IgD-negative memory B cell (primary cell): Measurements from ENCODE around the gene ESR2. TPM values are rescaled to one million over a fixed set of nuclear protein-coding genes. Genes with fewer than 3 reads are reported as not detected.
"Not testable (repeated sequence)": the region's sequence is repeated elsewhere in the genome, so short reads cannot be mapped to it uniquely, and the experiment has no call there.

Experiments
- H3K27ac Mint-ChIP-seq, 3 donors: one replicate each; pipeline ENCODE4 v1.8.0; 2020 to 2022; ENCODE audit warnings: mild to moderate bottlenecking in 3 of 3, mixed read lengths in 3 of 3, moderate library complexity in 1 of 3
- H3K27me3 Mint-ChIP-seq: one replicate; pipeline ENCODE4 v1.8.0; 2021; ENCODE audit warnings: mixed read lengths
- H3K36me3 Mint-ChIP-seq: one replicate; pipeline ENCODE4 v1.8.0; 2020; ENCODE audit warnings: mild to moderate bottlenecking, mixed read lengths
- H3K4me1 Mint-ChIP-seq, 3 donors: one replicate each; pipeline ENCODE4 v1.8.0; 2020 to 2022; ENCODE audit warnings: mixed read lengths in 3 of 3, mild to moderate bottlenecking in 1 of 3
- H3K4me3 Mint-ChIP-seq, 4 donors: one replicate each; pipeline ENCODE4 v1.8.0; 2020 to 2022; ENCODE audit warnings: mild to moderate bottlenecking in 4 of 4, mixed read lengths in 4 of 4, moderate library complexity in 3 of 4
- H3K9me3 Mint-ChIP-seq, 3 donors: one replicate each; pipeline ENCODE4 v1.8.0; 2020 to 2021; ENCODE audit warnings: mixed read lengths in 3 of 3, mild to moderate bottlenecking in 1 of 3
- polyA plus RNA-seq: library from polyadenylated mRNA; unstranded; fragments of 300-500 nt; fragmentation: Illumina TruSeq; gene quantifications from one replicate; pipeline ENCODE4 v1.2.3, GENCODE V29; 2021

Gene ESR2
- 1.3 TPM for polyA plus RNA-seq

DNA sequence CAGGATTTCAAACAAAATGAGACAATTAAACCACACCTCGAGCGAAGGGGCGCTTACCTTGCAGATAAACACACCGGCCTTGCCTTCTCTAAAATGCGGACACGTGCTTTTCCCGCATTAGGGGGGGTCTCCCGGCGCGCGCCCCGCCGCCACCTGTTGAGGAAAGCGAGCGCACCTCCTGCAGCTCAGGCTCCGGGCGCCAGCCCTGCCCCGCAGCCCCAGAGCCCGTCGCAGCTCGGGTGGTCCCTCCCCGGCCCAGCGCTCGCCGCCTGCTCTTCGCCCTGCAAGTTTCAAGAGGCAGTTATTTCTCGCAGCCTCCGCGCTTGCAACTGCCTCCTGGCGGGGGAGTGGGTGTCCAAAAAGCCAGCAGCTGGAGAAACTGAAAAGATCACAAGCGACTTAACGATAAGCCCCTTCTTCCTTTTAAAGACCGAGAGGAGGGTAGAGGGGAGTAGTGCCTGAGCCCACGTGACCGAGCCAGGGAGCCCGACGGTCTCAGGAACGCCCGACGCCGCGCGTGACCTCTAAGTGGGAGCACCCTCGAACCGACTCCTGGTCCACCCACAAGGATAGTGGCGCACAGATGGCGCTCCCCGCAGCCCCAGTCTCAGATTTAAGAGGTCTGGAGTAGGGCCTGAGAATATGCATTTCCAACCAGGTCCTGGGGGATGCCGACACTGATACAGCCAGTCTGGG is at the start of gene ESR2:
TSS of gene ESR2 (minus strand) at position 396 of the 696 bp plus-strand sequence. CDS start 11,386 bp downstream, outside the sequence.
- peak within 1 kb of the TSS; percentile 83 to 89 (median 86) for H3K27ac Mint-ChIP-seq
- H3K4me1 Mint-ChIP-seq: peaks cover 4 to 22% (median 14%) of the 10 kb centered on the region in 3 donors
- H3K27me3 Mint-ChIP-seq: peaks cover 4% of the 10 kb centered on the region
- H3K4me3 Mint-ChIP-seq: peak within 1 kb of the TSS; percentile 91 to 94 (median 93)
- no peaks in the 10 kb centered on the region for H3K36me3 Mint-ChIP-seq
- no peaks in the 10 kb centered on the region for H3K9me3 Mint-ChIP-seq

DNA sequence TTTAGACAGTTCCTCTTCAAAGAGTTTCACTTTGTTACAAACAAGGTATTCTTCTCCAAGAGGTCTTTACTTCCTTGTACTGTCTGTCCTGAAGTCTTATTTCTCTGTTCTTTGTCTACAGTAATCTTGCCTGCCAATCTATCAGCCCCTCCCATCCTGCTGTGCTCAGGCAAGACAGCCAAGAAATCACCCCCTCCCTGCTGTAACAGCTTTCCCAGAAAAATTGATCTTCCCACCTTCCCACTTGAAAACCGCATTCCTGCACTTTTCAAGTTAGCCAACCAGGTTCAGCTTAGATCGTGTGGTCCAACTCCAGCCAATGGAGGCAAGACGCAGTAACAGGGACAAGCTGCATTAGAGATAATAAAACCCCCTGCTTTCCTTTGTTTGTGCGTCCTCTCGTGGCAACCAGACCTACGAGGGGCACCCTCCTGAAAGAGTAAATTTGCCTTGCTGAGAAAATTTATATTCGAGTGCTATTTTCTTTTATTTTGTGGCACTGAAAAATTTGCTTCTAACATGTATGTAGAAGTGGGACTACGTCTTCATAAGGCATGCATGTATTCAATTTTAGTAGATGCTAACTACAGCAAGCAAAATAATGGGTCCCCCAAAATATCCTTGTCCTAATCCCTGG is 46.5 kb upstream of the ESR2 start:
- Mint-ChIP-seq H3K9me3 (peaks cover 0 to 9% (median 4%) of the 10 kb centered on the region in 3 donors), H3K4me3 (peak overlapping the region in 2 of 4 donors; percentile 39 to 78), H3K27ac (peak overlapping the region in 1 of 3 donors; percentile 6), H3K36me3 (peaks cover 3% of the 10 kb centered on the region), H3K27me3 (no peaks in the 10 kb centered on the region), H3K4me1 (peaks cover 9 to 21% (median 16%) of the 10 kb centered on the region in 3 donors)

DNA sequence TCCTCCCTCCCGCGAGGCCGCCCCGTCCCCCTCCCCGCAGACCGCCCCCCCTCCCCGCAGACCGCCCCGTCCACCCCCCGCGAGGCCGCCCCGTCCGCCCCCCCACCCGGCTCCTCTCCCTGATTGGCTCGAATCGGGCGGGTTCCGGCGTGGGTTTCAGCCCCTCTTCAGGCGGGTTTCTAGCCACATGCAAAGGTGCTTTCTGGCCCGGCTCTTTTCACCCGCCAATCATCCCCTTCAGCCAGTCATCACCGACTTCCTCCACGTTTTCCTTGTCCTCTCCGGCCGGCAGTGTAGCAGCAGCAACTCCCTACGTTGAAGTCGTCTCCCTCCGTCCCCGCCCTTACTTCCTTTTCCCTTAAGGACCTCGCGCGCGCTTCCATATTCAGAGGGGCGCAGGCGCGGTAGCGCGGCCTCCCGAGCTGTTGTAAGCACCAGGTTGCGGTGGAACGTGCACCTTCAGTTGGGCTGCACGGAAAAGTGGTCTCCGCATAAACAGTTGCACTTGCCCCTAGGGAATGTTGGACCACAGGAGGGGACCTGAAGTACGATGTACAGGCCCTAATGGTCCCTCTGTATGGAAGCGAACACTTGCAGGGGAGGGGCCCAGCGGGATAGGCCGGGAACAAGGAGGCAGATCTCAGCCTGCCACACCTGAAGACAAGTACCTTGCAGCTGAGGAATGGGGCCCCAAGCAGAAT is 44.6 kb upstream of the ESR2 start:
- Mint-ChIP-seq H3K4me1 (peaks cover 10 to 21% (median 13%) of the 10 kb centered on the region in 3 donors), H3K27me3 (no peaks in the 10 kb centered on the region), H3K27ac (peak overlapping the region; percentile 69 to 98 (median 98)), H3K9me3 (peaks cover 0 to 9% (median 4%) of the 10 kb centered on the region in 3 donors), H3K36me3 (peaks cover 2% of the 10 kb centered on the region), H3K4me3 (peak overlapping the region; percentile 82 to 99 (median 98))

DNA sequence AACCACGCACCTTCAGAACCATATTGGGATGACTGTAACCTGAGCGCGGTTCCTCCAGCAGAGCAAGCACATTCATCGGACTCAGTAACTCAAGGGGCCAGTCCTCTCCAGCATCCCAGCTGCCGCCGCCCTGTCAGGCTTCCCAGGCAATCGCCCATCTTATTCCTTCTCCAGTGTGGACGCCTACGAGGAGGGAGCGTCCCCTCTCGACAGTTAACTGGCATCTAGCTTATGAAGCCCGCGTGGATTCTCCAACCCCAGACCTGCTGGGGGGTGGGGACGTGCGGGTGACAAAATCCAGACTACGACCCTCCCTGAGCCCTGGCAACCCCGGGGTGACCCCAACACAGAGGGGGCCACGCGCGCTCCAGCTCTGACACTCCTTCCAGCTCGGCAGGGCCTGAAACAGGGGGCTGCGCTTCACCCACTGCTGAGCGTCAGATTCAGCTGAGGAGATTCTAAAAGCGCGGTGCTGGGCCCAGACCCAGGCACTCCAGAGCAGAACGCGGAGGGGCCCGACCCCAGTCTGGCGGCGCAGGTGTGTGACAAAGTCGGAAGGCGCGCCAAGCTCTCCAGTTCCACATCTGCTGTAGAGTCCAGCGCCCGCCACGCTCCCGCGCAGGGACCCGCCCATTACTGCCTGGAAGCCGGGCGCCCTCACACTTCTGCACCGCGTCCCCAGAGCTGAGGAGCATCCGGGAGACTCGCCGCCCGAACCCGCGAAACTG is 43.9 kb upstream of the ESR2 start:
- peaks cover 2% of the 10 kb centered on the region for H3K36me3 Mint-ChIP-seq
- no peaks in the 10 kb centered on the region for H3K27me3 Mint-ChIP-seq
- H3K4me3 Mint-ChIP-seq: peak overlapping the region; percentile 82 to 99 (median 98)
- peaks cover 10 to 20% (median 13%) of the 10 kb centered on the region in 3 donors for H3K4me1 Mint-ChIP-seq
- H3K9me3 Mint-ChIP-seq: peaks cover 0 to 9% (median 4%) of the 10 kb centered on the region in 3 donors
- peak overlapping the region; percentile 69 to 98 (median 90) for H3K27ac Mint-ChIP-seq

DNA sequence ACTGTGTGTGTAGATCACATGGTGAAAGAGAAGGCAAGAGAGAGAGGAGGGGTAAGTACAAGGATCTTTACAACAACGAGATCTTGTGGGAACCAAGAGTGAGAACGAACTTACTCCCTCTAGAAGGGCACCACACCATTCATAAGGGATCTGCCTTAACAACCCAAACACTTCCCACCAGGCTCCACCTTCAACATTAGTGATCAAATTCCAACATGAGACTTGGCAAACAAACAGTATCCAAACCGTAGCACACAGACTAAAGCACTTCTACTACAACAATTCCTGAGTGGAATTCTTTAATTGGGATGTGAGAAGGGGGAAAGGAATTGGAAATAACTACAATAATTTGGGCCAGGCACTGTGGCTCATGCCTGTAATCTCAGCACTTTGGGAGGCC is 35.0 kb upstream of the ESR2 start:
- Mint-ChIP-seq H3K27me3 (no peaks in the 10 kb centered on the region), H3K9me3 (no peaks in the 10 kb centered on the region), H3K27ac (no peak overlapping the region)

DNA sequence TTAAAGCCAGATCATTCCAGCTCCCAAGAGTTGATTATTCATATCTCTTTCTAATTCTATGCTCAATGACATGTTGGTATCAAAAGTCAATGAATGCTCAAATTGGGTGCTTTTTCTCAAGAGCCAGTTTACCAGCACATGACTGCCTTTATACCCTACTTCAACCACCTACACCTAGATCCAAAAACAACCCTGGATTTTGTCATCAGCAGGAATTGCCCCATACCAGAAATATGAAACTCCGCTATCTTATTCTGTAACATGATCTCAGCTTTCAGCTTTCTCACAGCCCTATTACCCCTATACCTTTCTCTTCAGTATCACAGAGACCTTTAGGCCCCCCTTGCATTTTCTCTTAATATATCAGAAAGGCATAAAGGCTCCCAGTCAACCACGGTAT is 32.3 kb upstream of the ESR2 start:
- Mint-ChIP-seq H3K36me3 (peaks cover 2% of the 10 kb centered on the region), H3K27me3 (no peaks in the 10 kb centered on the region), H3K9me3 (no peaks in the 10 kb centered on the region), H3K27ac (no peak overlapping the region), H3K4me1 (no peaks in the 10 kb centered on the region), H3K4me3 (no peak overlapping the region)

More for the DNA sequence above, 35.0 kb upstream of the ESR2 start:
- Mint-ChIP-seq H3K4me3 (no peak overlapping the region), H3K4me1 (no peaks in the 10 kb centered on the region), H3K36me3 (peaks cover 2% of the 10 kb centered on the region)

DNA sequence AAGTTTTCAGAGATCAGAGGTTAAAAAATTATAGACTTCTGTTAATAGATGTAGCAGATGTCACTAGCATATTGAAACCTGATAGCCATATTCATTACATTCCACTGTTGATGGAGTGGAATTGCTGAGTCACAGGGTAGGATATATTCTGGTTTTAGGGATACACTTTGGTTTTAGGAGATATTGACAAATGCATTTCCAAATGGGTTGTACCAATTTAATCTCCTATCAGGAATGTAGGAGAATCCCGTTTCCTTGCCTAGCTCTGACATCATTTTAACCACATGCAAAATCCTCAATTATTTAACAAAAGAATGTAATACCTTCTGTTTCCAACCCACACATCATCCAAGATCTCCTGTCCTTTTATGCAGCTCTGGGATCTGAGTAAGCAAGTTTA is 30.7 kb upstream of the ESR2 start:
- no peak overlapping the region for H3K27ac Mint-ChIP-seq
- peaks cover 2% of the 10 kb centered on the region for H3K36me3 Mint-ChIP-seq
- no peaks in the 10 kb centered on the region for H3K4me1 Mint-ChIP-seq
- H3K4me3 Mint-ChIP-seq: no peak overlapping the region
- H3K9me3 Mint-ChIP-seq: no peaks in the 10 kb centered on the region
- no peaks in the 10 kb centered on the region for H3K27me3 Mint-ChIP-seq

DNA sequence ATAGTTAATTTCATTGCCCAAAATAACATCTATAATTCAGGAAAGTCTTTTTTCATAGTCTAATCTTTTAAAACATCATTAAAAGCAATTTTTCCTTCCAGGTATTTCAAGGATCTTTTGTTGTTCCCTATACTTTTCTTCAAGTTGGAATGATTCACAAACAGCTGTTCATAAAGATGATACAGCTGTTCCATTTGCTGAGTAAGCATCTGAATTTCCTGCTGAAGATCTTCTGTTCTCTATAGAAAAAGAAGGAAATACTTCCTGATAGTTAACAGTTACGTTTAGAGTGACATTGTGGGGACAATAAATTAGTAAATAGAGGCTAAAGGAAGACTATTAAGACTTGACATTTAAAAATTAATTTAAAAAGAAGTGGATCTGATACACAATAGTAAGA is 30.3 kb upstream of the ESR2 start:
- Mint-ChIP-seq H3K36me3 (peaks cover 2% of the 10 kb centered on the region), H3K27ac (no peak overlapping the region), H3K4me1 (no peaks in the 10 kb centered on the region), H3K4me3 (no peak overlapping the region), H3K9me3 (no peaks in the 10 kb centered on the region), H3K27me3 (no peaks in the 10 kb centered on the region)

DNA sequence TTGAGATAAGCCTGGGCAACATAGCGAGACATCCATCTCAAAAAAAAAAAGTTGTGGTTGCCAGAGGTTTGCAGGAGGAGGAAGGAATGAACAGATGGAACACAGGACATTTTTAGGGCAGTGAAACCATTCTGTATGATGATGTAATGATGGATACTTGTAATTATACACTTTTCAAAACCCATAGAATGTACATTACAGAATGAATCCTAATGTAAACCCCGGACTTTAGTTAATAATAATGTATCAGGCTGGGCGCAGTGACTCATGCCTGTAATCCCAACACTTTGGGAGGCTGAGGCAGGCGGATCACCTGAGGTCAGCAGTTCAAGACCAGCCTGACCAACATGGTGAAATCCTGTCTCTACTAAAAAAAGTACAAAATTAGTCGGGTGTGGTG is 26.2 kb upstream of the ESR2 start:
- not testable (repeated sequence) for H3K4me1 Mint-ChIP-seq, H3K4me3 Mint-ChIP-seq, H3K27ac Mint-ChIP-seq, H3K36me3 Mint-ChIP-seq, H3K27me3 Mint-ChIP-seq, H3K9me3 Mint-ChIP-seq

DNA sequence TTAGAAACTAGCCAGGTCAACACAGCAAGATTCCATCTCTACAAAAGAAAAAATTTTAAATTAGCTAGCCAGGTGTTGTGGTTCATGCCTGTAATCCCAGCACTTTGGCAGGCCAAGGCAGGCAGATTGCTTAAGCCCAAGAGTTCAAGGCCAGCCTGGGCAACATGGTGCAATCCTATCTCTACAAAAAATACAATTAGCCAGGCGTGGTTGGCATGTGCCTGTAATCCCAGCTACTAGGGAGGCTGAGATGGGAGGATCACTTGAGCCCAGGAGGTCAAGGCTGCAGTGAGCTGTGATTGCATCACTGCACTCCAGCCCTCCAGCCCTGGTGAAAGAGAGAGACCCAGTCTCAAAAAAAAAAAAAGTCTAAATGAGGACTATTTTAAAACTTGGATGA is 24.5 kb upstream of the ESR2 start:
- H3K27ac Mint-ChIP-seq, H3K36me3 Mint-ChIP-seq, H3K4me1 Mint-ChIP-seq, H3K27me3 Mint-ChIP-seq, H3K9me3 Mint-ChIP-seq, H3K4me3 Mint-ChIP-seq: not testable (repeated sequence)

DNA sequence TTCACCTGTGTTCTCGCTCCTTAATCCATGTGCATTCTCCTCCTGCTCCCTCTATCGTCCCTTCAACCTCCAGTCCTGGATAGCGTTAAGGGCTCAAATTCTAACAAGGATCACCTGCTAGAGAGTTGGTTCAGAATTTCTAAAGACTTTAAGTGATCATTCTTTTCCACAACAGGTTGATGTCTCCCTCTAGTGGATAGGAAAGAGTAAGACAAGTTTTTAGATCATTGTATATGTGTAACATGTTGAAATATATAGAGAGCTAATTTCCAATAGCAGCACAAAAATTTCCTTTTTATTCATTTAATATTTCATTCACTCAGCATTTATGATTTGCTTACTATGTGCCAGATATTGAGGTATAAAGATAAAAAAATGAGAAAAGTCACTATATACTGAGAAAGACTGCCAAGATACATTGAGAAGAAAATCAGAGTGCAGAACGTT is 9.3 kb upstream of the ESR2 start:
- Mint-ChIP-seq H3K4me3 (peak overlapping the region in 1 of 4 donors; percentile 2), H3K27me3 (no peaks in the 10 kb centered on the region), H3K27ac (no peak overlapping the region), H3K4me1 (peaks cover 2 to 4% (median 2%) of the 10 kb centered on the region in 3 donors), H3K36me3 (no peaks in the 10 kb centered on the region), H3K9me3 (no peaks in the 10 kb centered on the region)

DNA sequence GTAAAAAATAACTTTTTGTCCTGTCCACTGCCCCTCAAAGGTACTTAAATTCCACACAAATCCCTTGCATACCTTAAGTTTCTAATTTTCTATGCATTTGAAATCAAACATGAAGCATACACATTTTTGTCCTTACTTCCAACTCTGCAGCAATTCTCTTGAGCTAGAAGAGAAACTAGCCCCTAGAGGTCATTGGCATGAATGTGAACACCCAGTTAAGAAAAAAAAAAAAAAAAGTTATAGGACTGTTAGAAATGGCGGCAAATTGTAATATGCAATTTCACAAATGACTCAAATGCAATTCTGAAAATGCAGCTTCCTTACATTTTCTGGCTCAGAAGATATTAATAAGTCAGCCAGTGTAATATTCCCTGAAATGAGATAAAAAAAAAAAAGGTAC is 4.6 kb upstream of the ESR2 start:
- Mint-ChIP-seq H3K4me3 (peak overlapping the region in 1 of 4 donors; percentile 24), H3K27ac (no peak overlapping the region), H3K27me3 (peaks cover under 1% of the 10 kb centered on the region), H3K9me3 (no peaks in the 10 kb centered on the region), H3K4me1 (peaks cover 4 to 5% (median 4%) of the 10 kb centered on the region in 3 donors), H3K36me3 (no peaks in the 10 kb centered on the region)

DNA sequence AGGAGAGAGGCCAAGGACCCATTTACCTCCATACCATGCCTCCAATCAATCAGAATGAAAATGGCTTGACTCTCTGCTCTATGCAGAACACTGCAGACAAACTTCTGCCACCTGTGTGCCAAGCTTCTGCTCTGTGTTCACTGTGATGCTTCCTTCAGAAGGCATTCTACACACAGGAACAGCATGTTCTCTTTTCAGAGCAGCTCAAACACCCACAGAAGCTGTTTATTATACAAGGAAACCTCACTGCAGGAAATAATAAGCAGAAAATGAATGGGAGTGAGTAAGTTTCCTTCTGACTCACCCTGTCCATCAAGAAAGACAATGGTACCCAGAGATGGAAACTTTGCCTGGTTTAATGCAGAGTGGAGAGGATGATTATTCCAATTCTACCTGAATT is 2.4 kb upstream of the ESR2 start:
- Mint-ChIP-seq H3K9me3 (no peaks in the 10 kb centered on the region), H3K4me1 (peaks cover 4 to 14% (median 14%) of the 10 kb centered on the region in 3 donors), H3K36me3 (no peaks in the 10 kb centered on the region), H3K27ac (peak overlapping the region in 1 of 3 donors; percentile 27), H3K4me3 (peak overlapping the region in 1 of 4 donors; percentile 34), H3K27me3 (peaks cover 4% of the 10 kb centered on the region)

DNA sequence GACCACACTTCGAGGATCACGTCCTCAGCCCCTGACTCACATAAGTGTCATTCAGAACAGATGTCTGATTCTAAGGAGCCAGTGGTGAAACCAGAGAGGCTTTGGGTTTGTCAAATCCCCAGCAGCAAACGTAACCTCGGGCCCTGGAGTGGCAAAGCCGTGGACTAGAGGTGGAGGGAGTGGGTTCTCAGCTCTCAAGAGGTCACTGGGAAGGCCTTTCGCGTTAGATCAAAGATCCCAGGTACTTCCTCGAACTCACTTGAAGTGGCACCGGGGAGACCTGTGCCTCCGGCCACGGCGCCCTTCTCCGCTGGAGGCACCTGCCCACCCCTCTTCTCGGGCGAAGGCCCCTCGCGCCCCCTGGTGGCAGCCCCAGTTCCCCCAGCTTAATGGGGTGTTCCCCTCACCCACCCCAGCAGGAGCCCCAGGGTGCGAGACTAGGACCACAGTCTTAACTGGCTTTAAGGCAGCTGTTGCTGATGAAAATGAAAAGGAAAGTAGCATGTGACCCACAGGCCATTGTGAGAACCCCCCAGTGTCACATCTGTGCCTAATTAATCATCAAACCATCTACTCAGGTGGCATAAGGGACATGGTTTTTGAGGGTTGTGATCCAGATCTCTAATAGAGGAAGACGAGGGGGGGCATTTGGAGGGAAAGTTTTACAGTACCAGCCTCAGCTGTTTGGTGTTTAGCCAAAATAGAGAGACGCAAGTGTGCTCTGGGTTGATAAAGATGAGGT is 672 bp upstream of the ESR2 start:
- peaks cover 4% of the 10 kb centered on the region for H3K27me3 Mint-ChIP-seq
- no peaks in the 10 kb centered on the region for H3K36me3 Mint-ChIP-seq
- H3K4me3 Mint-ChIP-seq: peak overlapping the region; percentile 91 to 94 (median 93)
- H3K4me1 Mint-ChIP-seq: peaks cover 4 to 22% (median 14%) of the 10 kb centered on the region in 3 donors
- no peaks in the 10 kb centered on the region for H3K9me3 Mint-ChIP-seq
- peak overlapping the region; percentile 83 to 89 (median 86) for H3K27ac Mint-ChIP-seq
